ENCODE results near the gene EEF1A2. TPM values are rescaled to one million over a fixed set of nuclear protein-coding genes. Genes with fewer than 3 reads are reported as not detected.

The EEF1A2 gene
- polyA plus RNA-seq, 3 donors, result 0.08 TPM; not detected in 2

DNA sequence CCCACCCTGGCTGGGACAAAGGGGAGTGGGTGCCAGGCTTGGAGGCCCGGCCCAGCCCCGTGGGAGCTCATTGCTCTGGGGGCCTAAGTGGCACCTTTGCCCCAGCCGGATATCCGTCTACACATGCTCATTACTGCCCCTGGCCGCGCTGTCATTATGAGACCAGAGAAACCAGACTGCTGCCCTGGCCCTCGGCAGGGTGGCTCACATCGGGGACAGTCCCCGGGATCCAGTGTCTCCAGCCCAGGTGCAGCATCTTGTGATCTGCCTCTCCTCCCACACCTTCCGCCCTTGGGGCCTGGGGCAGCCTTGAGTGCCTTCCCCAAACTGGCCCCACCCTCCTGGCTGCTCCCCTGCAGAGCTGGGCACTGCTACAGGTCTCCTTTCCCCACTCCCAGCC is 43.8 kb upstream of the EEF1A2 start:
- Histone ChIP-seq H3K36me3 (replicated peaks in 1 of 2; ENCODE audit: control insufficient read depth in 1 of 2, insufficient read depth in 2 of 2, low read length in 2 of 2) (no peaks in the 10 kb centered on the region), H3K27me3 (ENCODE audit: control insufficient read depth in 2 of 2, insufficient read depth in 2 of 2, low read length in 2 of 2) (peaks cover 0 to 42% of the 10 kb centered on the region in 2 donors), H3K4me1 (ENCODE audit: control insufficient read depth in 1 of 2, insufficient read depth in 2 of 2, low read length in 2 of 2) (peaks cover 7 to 12% of the 10 kb centered on the region in 2 donors), H3K9me3 (replicated peaks in 1 of 2; ENCODE audit: control insufficient read depth in 1 of 2, insufficient read depth in 1 of 2, low read length in 2 of 2) (no peaks in the 10 kb centered on the region), H3K9ac (ENCODE audit: insufficient read depth, low read length, poor library complexity, severe bottlenecking) (no peak overlapping the region), H2AFZ (ENCODE audit: insufficient read depth, low read depth, low read length, poor library complexity, severe bottlenecking) (no peak overlapping the region), H3K4me3 (replicated peaks in 1 of 3; ENCODE audit: low read depth in 2 of 3, low read length in 3 of 3) (no peak overlapping the region), H3K27ac (ENCODE audit: low read depth in 1 of 2, low read length in 2 of 2) (no peak overlapping the region), H4K20me1 (ENCODE audit: insufficient read depth, low read length) (no peaks in the 10 kb centered on the region), H3K79me2 (ENCODE audit: insufficient read depth, low read length) (no peaks in the 10 kb centered on the region), H3K4me2 (replicated peaks; ENCODE audit: extremely low read depth, low read length, poor library complexity, severe bottlenecking) (no peak overlapping the region)
- WGBS (ENCODE audit: insufficient coverage), result 90% methylated on average over 10 of the region's 10 CpGs
- Mint-ChIP-seq H3K27me3 (ENCODE audit: low read depth in 3 of 3) (peaks cover 16 to 50% (median 17%) of the 10 kb centered on the region in 3 donors), H3K9me3 (peaks cover 0 to 1% (median 0%) of the 10 kb centered on the region in 7 donors), H3K36me3 (no peaks in the 10 kb centered on the region), H3K27ac (no peak overlapping the region), H3K4me1 (peaks cover 6% of the 10 kb centered on the region), H3K4me3 (no peak overlapping the region)
- no peak for DNase-seq
- intact Hi-C loops (cut with micrococcal nuclease), result no loop called here
- TF ChIP-seq, protein P1, sequence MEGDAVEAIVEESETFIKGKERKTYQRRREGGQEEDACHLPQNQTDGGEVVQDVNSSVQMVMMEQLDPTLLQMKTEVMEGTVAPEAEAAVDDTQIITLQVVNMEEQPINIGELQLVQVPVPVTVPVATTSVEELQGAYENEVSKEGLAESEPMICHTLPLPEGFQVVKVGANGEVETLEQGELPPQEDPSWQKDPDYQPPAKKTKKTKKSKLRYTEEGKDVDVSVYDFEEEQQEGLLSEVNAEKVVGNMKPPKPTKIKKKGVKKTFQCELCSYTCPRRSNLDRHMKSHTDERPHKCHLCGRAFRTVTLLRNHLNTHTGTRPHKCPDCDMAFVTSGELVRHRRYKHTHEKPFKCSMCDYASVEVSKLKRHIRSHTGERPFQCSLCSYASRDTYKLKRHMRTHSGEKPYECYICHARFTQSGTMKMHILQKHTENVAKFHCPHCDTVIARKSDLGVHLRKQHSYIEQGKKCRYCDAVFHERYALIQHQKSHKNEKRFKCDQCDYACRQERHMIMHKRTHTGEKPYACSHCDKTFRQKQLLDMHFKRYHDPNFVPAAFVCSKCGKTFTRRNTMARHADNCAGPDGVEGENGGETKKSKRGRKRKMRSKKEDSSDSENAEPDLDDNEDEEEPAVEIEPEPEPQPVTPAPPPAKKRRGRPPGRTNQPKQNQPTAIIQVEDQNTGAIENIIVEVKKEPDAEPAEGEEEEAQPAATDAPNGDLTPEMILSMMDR (IDR thresholded peaks at IDR 0.05), result no peak

DNA sequence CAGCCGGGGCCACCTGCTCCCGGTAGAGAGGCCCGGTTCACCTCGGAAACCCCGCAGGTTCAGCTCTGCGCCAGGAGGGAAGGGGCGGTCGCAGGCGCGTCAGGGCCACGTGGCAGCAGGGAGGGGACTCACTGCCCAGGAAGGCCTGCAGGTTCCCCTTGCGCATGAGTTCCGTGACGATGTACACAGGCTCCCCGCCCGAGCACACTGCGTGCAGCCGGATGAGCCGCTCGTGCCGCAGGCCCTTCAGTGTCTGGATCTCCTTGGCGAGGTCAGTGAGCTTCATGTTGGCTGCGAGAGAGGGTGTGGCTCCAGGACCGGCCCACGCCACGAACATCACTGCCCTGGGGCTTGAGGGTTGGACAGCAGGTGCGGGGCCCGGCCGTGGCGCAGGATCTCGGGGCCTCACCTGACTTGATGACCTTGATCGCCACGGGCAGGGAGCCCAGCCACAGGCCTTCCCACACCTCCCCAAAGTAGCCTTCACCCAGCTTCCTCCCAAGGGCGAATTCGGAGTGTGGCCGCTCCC is 43.2 kb upstream of the EEF1A2 start:
- DNase-seq, result no peak
- Histone ChIP-seq H3K79me2 (ENCODE audit: insufficient read depth, low read length) (no peaks in the 10 kb centered on the region), H3K9ac (ENCODE audit: insufficient read depth, low read length, poor library complexity, severe bottlenecking) (no peak overlapping the region), H3K27ac (ENCODE audit: low read depth in 1 of 2, low read length in 2 of 2) (no peak overlapping the region), H3K4me3 (replicated peaks in 1 of 3; ENCODE audit: low read depth in 2 of 3, low read length in 3 of 3) (no peak overlapping the region), H3K4me2 (replicated peaks; ENCODE audit: extremely low read depth, low read length, poor library complexity, severe bottlenecking) (no peak overlapping the region), H4K20me1 (ENCODE audit: insufficient read depth, low read length) (no peaks in the 10 kb centered on the region), H3K9me3 (replicated peaks in 1 of 2; ENCODE audit: control insufficient read depth in 1 of 2, insufficient read depth in 1 of 2, low read length in 2 of 2) (no peaks in the 10 kb centered on the region), H2AFZ (ENCODE audit: insufficient read depth, low read depth, low read length, poor library complexity, severe bottlenecking) (no peak overlapping the region), H3K36me3 (replicated peaks in 1 of 2; ENCODE audit: control insufficient read depth in 1 of 2, insufficient read depth in 2 of 2, low read length in 2 of 2) (no peaks in the 10 kb centered on the region), H3K4me1 (ENCODE audit: control insufficient read depth in 1 of 2, insufficient read depth in 2 of 2, low read length in 2 of 2) (peaks cover 13 to 18% of the 10 kb centered on the region in 2 donors), H3K27me3 (ENCODE audit: control insufficient read depth in 2 of 2, insufficient read depth in 2 of 2, low read length in 2 of 2) (peaks cover 0 to 39% of the 10 kb centered on the region in 2 donors)
- H3K36me3 Mint-ChIP-seq, result no peaks in the 10 kb centered on the region
- TF ChIP-seq, protein P1 (IDR thresholded peaks at IDR 0.05), result no peak
- intact Hi-C loops (cut with micrococcal nuclease), result no loop called here
- peaks cover 8% of the 10 kb centered on the region for H3K4me1 Mint-ChIP-seq
- peaks cover 16 to 45% (median 17%) of the 10 kb centered on the region in 3 donors for H3K27me3 Mint-ChIP-seq (ENCODE audit: low read depth in 3 of 3)
- no peak overlapping the region for H3K4me3 Mint-ChIP-seq
- 88% methylated on average over 32 of the region's 36 CpGs for WGBS (ENCODE audit: insufficient coverage)
- H3K27ac Mint-ChIP-seq, result no peak overlapping the region
- peaks cover 0 to 1% (median 0%) of the 10 kb centered on the region in 7 donors for H3K9me3 Mint-ChIP-seq

Data from CD14-positive monocyte (primary cell).